HepG2 (cell line): ENCODE measurements around the gene FCER1G. TPM values are rescaled to one million over a fixed set of nuclear protein-coding genes. Genes with fewer than 3 reads are reported as not detected.
A peak's percentile ranks its signal among the peaks of the same experiment; 100 is the strongest.

Experiments
- AFF4 ChIP-seq: sonication (generic); formaldehyde crosslinking; IDR thresholded peaks from 2 replicates; pipeline ENCODE4 v1.4.0; 2020; ENCODE audit warnings: missing genetic modification reagents
- CC2D1A ChIP-seq: sonication (generic); formaldehyde crosslinking; IDR thresholded peaks from 2 replicates; pipeline ENCODE4 v1.8.1; 2023; ENCODE audit warnings: mild to moderate bottlenecking, missing genetic modification reagents
- GATAD2A ChIP-seq: IDR thresholded peaks from 2 replicates; pipeline ENCODE4 v1.6.1; 2016
- NFYB ChIP-seq: sonication (generic); formaldehyde crosslinking; IDR thresholded peaks from 2 replicates; pipeline ENCODE4 v1.4.0; 2020; ENCODE audit warnings: missing genetic modification reagents
- RARG ChIP-seq: sonication (generic); formaldehyde crosslinking; IDR thresholded peaks from 2 replicates; pipeline ENCODE4 v1.4.0; 2020; ENCODE audit warnings: low read depth, mild to moderate bottlenecking, missing genetic modification reagents
- RFXAP ChIP-seq: sonication (generic); formaldehyde crosslinking; IDR thresholded peaks from 2 replicates; pipeline ENCODE4 v1.4.0; 2020; ENCODE audit warnings: missing genetic modification reagents, borderline replicate concordance
- RXRB ChIP-seq: IDR thresholded peaks from 2 replicates; pipeline ENCODE4 v1.6.1; 2016; ENCODE audit warnings: borderline replicate concordance, missing genetic modification reagents, missing compliant biosample characterization
- SNAI1 ChIP-seq: sonication (generic); formaldehyde crosslinking; IDR thresholded peaks from 2 replicates; pipeline ENCODE4 v1.5.0; 2020; ENCODE audit warnings: mild to moderate bottlenecking, missing genetic modification reagents, borderline replicate concordance
- ZNF124 ChIP-seq: sonication (generic); formaldehyde crosslinking; IDR thresholded peaks from 2 replicates; pipeline ENCODE4 v1.4.0; 2020; ENCODE audit warnings: missing genetic modification reagents
- ZNF468 ChIP-seq: sonication (generic); formaldehyde crosslinking; IDR thresholded peaks from 2 replicates; pipeline ENCODE4 v1.8.0; 2022; ENCODE audit warnings: mild to moderate bottlenecking, moderate library complexity, missing genetic modification reagents
- ZNF616 ChIP-seq: sonication (generic); formaldehyde crosslinking; IDR thresholded peaks from 2 replicates; pipeline ENCODE4 v1.5.0; 2020; ENCODE audit warnings: low read depth, mild to moderate bottlenecking, missing genetic modification reagents
- ZNF776 ChIP-seq: sonication (generic); formaldehyde crosslinking; IDR thresholded peaks from 2 replicates; pipeline ENCODE4 v1.4.0; 2020; ENCODE audit warnings: mild to moderate bottlenecking, missing genetic modification reagents
- polyA plus RNA-seq, 8 experiments: library from polyadenylated mRNA; depleted of rRNA in 3 of 8; stranded (reverse) in 7 of 8; unstranded in 1 of 8; fragments of >200 nt; fragmentation: Illumina TruSeq in 4 of 8; extraction: Trizol in 4 of 8; gene quantifications; 2 replicates each; pipeline versions ENCODE4 v1.2.1 to v1.2.3, GENCODE V29; 2011 to 2016; ENCODE audit warnings: low read depth in 4 of 8, missing spikeins in 1 of 8, mixed read lengths in 1 of 8; ENCODE audit not compliant: insufficient read depth in 1 of 8
- total RNA-seq, 5 experiments: library from RNA; depleted of rRNA; stranded (reverse); fragments of >200 nt; fragmentation: Illumina TruSeq; extraction: Trizol; gene quantifications; 2 replicates each; pipeline ENCODE4 v1.2.3, GENCODE V29; 2016; ENCODE audit warnings: low read depth in 1 of 5
- TF ChIP-seq, protein P1 (sequence below): sonication (generic); formaldehyde crosslinking; IDR thresholded peaks from 2 replicates; pipeline ENCODE4 v1.4.0; 2020; ENCODE audit warnings: missing genetic modification reagents, borderline replicate concordance
- TF ChIP-seq, protein P2 (sequence below): sonication (generic); formaldehyde crosslinking; IDR thresholded peaks from 2 replicates; pipeline ENCODE4 v1.4.0; 2020; ENCODE audit warnings: mild to moderate bottlenecking, missing genetic modification reagents
- TF ChIP-seq, protein P3 (sequence below), 2 experiments: fragments of 450-650 bp in 1 of 2; sonication (generic) in 1 of 2; formaldehyde crosslinking; IDR thresholded peaks; 2 replicates each; pipeline versions ENCODE4 v1.5.0 to v1.8.0; 2020 to 2022; ENCODE audit warnings: mild to moderate bottlenecking in 1 of 2, missing genetic modification reagents in 1 of 2
- TF ChIP-seq, protein P4 (sequence below): sonication (generic); formaldehyde crosslinking; IDR thresholded peaks from 2 replicates; pipeline ENCODE4 v1.4.0; 2020; ENCODE audit warnings: missing genetic modification reagents

Gene FCER1G
- total and polyA plus RNA-seq, 2 of the 13 experiments (the other 11 are each of a cell fraction or from before 2014, with no cell fraction given) = 1.3 to 6.4 TPM

DNA sequence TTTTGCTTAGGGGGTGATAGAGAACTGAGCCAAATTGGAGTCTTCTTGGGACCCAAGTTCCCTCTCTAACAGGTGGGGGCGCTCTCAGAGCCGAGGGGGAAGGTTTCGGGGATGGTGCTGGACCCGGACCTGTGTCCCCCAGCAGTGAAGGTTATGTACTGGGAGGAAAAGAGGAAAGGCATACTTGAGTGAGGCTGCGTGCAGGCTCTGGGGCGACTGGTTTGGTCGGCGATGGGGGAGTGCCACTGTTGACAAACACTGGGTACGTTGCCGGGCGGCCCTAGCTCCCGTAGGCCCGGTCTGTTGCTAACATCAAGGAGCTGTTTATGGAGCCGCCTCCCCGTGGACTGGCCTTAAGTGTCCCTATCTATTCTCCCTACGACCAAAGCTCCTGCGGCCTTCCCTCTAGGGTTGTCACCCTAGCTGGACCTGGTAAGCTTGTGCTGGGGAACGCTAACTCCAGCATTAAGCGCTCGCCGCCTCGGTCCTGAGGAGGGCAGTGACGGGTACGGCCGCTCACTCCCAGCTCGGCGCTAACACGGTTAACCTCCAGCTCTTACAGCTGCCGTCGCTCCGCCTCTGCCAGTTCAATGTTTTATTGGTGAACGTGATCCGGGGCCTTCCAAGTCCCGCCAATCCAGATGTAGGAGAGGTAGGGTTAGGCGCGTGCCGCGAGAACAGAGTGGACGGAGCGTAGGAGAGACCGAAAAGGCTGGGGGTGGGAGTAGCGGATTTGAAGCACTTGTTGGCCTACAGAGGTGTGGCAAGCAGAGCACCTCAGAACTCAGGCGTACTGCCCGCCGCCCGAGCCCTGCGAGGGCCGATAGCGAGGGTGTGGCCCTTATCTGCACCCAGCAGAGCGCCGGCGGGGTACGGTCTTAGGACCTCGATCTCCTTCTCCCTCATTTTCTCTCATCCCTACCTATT lies 49.1 kb upstream of the FCER1G start, which contains the start of gene PPOX (continued):
- TF ChIP-seq, protein P1, sequence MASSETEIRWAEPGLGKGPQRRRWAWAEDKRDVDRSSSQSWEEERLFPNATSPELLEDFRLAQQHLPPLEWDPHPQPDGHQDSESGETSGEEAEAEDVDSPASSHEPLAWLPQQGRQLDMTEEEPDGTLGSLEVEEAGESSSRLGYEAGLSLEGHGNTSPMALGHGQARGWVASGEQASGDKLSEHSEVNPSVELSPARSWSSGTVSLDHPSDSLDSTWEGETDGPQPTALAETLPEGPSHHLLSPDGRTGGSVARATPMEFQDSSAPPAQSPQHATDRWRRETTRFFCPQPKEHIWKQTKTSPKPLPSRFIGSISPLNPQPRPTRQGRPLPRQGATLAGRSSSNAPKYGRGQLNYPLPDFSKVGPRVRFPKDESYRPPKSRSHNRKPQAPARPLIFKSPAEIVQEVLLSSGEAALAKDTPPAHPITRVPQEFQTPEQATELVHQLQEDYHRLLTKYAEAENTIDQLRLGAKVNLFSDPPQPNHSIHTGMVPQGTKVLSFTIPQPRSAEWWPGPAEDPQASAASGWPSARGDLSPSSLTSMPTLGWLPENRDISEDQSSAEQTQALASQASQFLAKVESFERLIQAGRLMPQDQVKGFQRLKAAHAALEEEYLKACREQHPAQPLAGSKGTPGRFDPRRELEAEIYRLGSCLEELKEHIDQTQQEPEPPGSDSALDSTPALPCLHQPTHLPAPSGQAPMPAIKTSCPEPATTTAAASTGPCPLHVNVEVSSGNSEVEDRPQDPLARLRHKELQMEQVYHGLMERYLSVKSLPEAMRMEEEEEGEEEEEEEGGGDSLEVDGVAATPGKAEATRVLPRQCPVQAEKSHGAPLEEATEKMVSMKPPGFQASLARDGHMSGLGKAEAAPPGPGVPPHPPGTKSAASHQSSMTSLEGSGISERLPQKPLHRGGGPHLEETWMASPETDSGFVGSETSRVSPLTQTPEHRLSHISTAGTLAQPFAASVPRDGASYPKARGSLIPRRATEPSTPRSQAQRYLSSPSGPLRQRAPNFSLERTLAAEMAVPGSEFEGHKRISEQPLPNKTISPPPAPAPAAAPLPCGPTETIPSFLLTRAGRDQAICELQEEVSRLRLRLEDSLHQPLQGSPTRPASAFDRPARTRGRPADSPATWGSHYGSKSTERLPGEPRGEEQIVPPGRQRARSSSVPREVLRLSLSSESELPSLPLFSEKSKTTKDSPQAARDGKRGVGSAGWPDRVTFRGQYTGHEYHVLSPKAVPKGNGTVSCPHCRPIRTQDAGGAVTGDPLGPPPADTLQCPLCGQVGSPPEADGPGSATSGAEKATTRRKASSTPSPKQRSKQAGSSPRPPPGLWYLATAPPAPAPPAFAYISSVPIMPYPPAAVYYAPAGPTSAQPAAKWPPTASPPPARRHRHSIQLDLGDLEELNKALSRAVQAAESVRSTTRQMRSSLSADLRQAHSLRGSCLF (CRISPR knock-in tag) = no peak
- TF ChIP-seq, protein P2, sequence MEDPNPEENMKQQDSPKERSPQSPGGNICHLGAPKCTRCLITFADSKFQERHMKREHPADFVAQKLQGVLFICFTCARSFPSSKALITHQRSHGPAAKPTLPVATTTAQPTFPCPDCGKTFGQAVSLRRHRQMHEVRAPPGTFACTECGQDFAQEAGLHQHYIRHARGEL = no peak
- TF ChIP-seq RFXAP (CRISPR knock-in tag) = peak; percentile 89; the same call in 1 of the 2 replicates
- peak; percentile 57 for TF ChIP-seq GATAD2A (CRISPR knock-in tag)
- TF ChIP-seq ZNF124 (CRISPR knock-in tag) = no peak
- TF ChIP-seq, protein P3, sequence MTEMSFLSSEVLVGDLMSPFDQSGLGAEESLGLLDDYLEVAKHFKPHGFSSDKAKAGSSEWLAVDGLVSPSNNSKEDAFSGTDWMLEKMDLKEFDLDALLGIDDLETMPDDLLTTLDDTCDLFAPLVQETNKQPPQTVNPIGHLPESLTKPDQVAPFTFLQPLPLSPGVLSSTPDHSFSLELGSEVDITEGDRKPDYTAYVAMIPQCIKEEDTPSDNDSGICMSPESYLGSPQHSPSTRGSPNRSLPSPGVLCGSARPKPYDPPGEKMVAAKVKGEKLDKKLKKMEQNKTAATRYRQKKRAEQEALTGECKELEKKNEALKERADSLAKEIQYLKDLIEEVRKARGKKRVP (CRISPR knock-in tag; IDR thresholded peaks at IDR 0.05) = no peak
- TF ChIP-seq CC2D1A (CRISPR knock-in tag) = no peak
- no peak for TF ChIP-seq RXRB
- TF ChIP-seq NFYB = peak; percentile 93
- no peak for TF ChIP-seq RARG (CRISPR knock-in tag)
- TF ChIP-seq AFF4 = no peak
- TF ChIP-seq SNAI1 = peak; percentile 75
- TF ChIP-seq ZNF776 (CRISPR knock-in tag) = 0 out of 2 replicates have a peak, but pooled peaks have one; percentile 44
- TF ChIP-seq ZNF468 (CRISPR knock-in tag) = no peak
- TF ChIP-seq ZNF616 = no peak
- TF ChIP-seq, protein P4, sequence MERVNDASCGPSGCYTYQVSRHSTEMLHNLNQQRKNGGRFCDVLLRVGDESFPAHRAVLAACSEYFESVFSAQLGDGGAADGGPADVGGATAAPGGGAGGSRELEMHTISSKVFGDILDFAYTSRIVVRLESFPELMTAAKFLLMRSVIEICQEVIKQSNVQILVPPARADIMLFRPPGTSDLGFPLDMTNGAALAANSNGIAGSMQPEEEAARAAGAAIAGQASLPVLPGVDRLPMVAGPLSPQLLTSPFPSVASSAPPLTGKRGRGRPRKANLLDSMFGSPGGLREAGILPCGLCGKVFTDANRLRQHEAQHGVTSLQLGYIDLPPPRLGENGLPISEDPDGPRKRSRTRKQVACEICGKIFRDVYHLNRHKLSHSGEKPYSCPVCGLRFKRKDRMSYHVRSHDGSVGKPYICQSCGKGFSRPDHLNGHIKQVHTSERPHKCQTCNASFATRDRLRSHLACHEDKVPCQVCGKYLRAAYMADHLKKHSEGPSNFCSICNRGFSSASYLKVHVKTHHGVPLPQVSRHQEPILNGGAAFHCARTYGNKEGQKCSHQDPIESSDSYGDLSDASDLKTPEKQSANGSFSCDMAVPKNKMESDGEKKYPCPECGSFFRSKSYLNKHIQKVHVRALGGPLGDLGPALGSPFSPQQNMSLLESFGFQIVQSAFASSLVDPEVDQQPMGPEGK (CRISPR knock-in tag) = 0 out of 2 replicates have a peak, but pooled peaks have one; percentile 8
